EH (cell line): Measurements from ENCODE around the gene GDF15.

Experiments used
- DNase-seq: peaks from one replicate; pipeline ENCODE4 v3.0.0-alpha.2; 2015; ENCODE audit warnings: low read depth

Gene GDF15

GRCh38 chr19:18431351-18432197, 45.6 kb downstream of the GDF15 start:
- DNase-seq = no peak

- DNase-seq = no peak
Measured at GRCh38 chr19:18432275-18433014, 46.5 kb downstream of the GDF15 start.

- DNase-seq = no peak
Measured at GRCh38 chr19:18433015-18433691, 47.2 kb downstream of the GDF15 start.

- DNase-seq = no peak
Measured at GRCh38 chr19:18433735-18434398, 47.9 kb downstream of the GDF15 start.

GRCh38 chr19:18434411-18435175, 48.6 kb downstream of the GDF15 start:
- DNase-seq = no peak

- no peak for DNase-seq
Measured at GRCh38 chr19:18435178-18435841, 49.4 kb downstream of the GDF15 start.

- no peak for DNase-seq
Measured at GRCh38 chr19:18435842-18436670, 50.1 kb downstream of the GDF15 start.

- DNase-seq = peak; percentile 89
Measured at GRCh38 chr19:18436671-18437490, 50.9 kb downstream of the GDF15 start.

GRCh38 chr19:18437491-18438330, 51.8 kb downstream of the GDF15 start, which contains the start of gene ISYNA1:
TSS of gene ISYNA1 (minus strand) at chr19:18438133. CDS start at chr19:18437979, 154 bp downstream.
- DNase-seq = peak; percentile 49

GRCh38 chr19:18438331-18439024, 52.5 kb downstream of the GDF15 start:
- no peak for DNase-seq
